ENCODE measurements around the gene C1QTNF2.
"Not testable (repeated sequence)": the region's sequence is repeated elsewhere in the genome, so short reads cannot be mapped to it uniquely, and the experiment has no call there.

The C1QTNF2 gene

DNA sequence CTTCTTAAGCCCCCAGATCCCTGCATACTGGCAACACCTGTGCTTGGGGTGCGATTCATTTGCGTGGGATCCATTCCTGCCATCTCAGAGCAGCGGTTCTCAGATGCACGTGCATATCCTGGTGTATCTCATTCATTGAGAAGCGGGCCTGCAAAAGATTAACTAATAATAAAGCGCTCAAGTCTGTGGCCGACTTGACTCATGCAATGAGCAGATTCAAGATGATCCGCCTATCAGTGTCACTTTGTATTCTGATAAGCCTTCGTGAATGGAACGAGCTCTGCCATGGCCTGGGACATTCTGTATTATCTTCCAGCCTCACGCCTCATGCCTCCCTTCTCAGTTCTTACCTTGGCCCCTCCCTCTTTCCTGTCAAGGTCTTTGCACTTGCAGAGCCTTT, 22.3 kb downstream of the C1QTNF2 start:
- no peaks in the 10 kb centered on the region for H3K9me3 ChIP-seq (ENCODE audit: low read depth, low read length)
- no peak for DNase-seq (ENCODE audit: low read depth, low spot score)
- H3K27ac ChIP-seq: no peak overlapping the region
- H3K9ac ChIP-seq (ENCODE audit: insufficient read length): no peak overlapping the region
- no peak overlapping the region for H3K4me3 ChIP-seq
- no peak for TF ChIP-seq EZH2 (IDR thresholded peaks at IDR 0.05)
- no peaks in the 10 kb centered on the region for H3K36me3 ChIP-seq (ENCODE audit: insufficient read depth, low read length)

DNA sequence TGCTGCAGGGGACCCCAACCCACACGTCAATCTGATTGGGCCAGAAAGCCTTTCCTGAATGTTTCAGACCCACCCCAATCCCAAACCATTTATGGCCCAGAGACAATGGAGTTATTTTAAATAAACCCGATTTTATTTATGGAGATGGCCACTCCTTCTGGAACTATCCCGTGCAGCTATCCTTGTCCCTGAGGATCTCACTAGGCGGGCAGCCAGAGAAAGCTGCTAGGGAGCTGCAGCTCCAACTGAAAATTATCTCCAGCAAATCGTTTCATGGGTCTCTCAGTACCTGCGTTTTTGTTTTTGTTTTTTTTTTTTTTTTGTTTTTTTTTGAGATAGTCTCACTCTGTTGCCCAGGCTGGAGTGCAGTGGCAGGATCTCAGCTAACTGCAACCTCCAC, 23.0 kb downstream of the C1QTNF2 start:
- Histone ChIP-seq H3K36me3 (ENCODE audit: insufficient read depth, low read length) (no peaks in the 10 kb centered on the region), H3K4me3 (no peak overlapping the region), H3K27ac (no peak overlapping the region), H3K9me3 (ENCODE audit: low read depth, low read length) (no peaks in the 10 kb centered on the region), H3K9ac (ENCODE audit: insufficient read length) (no peak overlapping the region)
- no peak for DNase-seq (ENCODE audit: low read depth, low spot score)
- TF ChIP-seq POLR2AphosphoS5 (IDR thresholded peaks at IDR 0.05; ENCODE audit: borderline replicate concordance, low read depth, low read length) (no peak), FOXP2 (optimal IDR thresholded peaks at IDR 0.05; ENCODE audit: control extremely low read depth, extremely low read length, insufficient read depth) (no peak), EZH2 (IDR thresholded peaks at IDR 0.05) (no peak)

DNA sequence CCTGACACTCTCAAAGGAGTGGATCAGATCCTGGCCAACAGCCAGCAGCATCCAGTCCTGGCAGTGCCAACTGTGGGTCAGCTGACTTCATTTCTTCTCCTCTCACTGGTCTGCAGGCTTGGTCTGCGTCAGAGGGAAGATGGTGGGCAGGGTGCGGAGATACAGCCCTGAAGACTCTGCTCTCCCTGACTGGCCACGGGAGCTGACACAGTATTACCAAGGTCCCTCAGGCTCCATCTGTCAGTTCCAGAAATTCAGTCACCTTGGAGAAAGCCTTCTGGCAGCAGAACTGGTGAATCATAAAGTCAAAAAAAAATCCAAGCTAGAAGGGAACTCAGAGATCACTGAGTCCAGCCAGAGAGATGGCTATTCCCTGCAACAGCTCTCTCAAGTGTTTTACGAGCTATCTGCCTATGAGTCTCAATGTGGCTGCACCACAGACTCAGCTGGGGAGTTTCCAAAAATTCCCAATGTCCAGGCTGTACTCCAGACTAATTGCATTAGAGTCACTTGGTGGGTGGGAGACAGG, 27.9 kb downstream of the C1QTNF2 start:
- Histone ChIP-seq H3K9ac (ENCODE audit: insufficient read length) (no peak overlapping the region), H3K4me3 (no peak overlapping the region), H3K27ac (no peak overlapping the region), H3K9me3 (ENCODE audit: low read depth, low read length) (no peaks in the 10 kb centered on the region), H3K36me3 (ENCODE audit: insufficient read depth, low read length) (no peaks in the 10 kb centered on the region)
- DNase-seq (ENCODE audit: low read depth, low spot score): no peak
- no peak for TF ChIP-seq FOXP2 (optimal IDR thresholded peaks at IDR 0.05; ENCODE audit: control extremely low read depth, extremely low read length, insufficient read depth)
- no peak for TF ChIP-seq POLR2AphosphoS5 (IDR thresholded peaks at IDR 0.05; ENCODE audit: borderline replicate concordance, low read depth, low read length)
- TF ChIP-seq EZH2 (IDR thresholded peaks at IDR 0.05): no peak

DNA sequence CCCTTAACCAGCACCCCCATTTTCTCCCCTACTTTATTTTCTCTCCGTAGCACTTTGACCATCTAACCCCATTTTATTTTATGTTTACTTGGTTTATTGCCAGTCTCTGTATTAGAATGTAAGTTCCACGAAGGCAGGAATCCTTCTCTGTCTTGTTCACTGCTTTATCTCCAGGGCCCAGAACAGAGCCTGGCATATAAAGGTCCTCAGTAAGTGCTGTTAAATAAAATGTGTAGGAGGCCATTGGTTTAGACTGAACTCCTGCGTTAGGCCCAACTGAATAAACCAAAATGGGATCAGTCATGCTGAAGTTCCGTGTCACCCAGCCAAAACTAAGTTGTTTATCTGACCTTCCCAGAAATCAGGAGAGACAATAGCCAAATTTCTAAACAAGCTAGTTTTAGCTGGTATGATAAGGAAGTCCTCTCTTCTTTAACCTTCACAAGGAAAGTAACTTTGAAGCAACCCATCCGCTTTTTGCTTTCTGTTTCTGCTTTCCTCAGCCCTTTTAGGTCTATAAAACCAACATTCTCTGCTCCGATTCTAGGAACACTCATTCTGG, 29.0 kb downstream of the C1QTNF2 start:
- TF ChIP-seq EZH2 (IDR thresholded peaks at IDR 0.05): no peak
- no peak for TF ChIP-seq POLR2AphosphoS5 (IDR thresholded peaks at IDR 0.05; ENCODE audit: borderline replicate concordance, low read depth, low read length)
- no peak for TF ChIP-seq FOXP2 (optimal IDR thresholded peaks at IDR 0.05; ENCODE audit: control extremely low read depth, extremely low read length, insufficient read depth)
- DNase-seq (ENCODE audit: low read depth, low spot score): no peak
- no peaks in the 10 kb centered on the region for H3K36me3 ChIP-seq (ENCODE audit: insufficient read depth, low read length)
- no peak overlapping the region for H3K4me3 ChIP-seq
- H3K9me3 ChIP-seq (ENCODE audit: low read depth, low read length): no peaks in the 10 kb centered on the region
- H3K9ac ChIP-seq (ENCODE audit: insufficient read length): no peak overlapping the region
- H3K27ac ChIP-seq: no peak overlapping the region

DNA sequence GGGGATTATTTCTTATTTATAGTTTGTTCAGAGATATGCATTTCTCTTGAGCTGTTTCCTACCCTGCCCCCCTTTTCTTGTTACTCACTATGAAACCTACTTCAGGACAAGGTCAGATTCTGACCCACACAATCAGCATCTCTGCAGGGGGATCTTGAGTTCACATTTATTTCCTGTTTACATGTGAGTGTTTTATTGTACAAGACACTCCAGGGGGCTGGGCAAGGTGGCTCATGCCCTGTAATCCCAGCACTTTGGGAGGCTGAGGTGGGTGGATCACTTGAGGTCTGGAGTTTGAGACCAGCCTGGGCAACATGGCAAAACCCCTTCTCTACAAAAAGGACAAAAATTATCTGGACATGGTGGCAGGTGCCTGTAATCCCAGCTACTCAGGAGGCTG, 29.9 kb downstream of the C1QTNF2 start:
- not testable (repeated sequence) for H3K36me3 ChIP-seq (ENCODE audit: insufficient read depth, low read length); H3K9ac ChIP-seq (ENCODE audit: insufficient read length); H3K27ac ChIP-seq; H3K9me3 ChIP-seq (ENCODE audit: low read depth, low read length); DNase-seq (ENCODE audit: low read depth, low spot score); H3K4me3 ChIP-seq

DNA sequence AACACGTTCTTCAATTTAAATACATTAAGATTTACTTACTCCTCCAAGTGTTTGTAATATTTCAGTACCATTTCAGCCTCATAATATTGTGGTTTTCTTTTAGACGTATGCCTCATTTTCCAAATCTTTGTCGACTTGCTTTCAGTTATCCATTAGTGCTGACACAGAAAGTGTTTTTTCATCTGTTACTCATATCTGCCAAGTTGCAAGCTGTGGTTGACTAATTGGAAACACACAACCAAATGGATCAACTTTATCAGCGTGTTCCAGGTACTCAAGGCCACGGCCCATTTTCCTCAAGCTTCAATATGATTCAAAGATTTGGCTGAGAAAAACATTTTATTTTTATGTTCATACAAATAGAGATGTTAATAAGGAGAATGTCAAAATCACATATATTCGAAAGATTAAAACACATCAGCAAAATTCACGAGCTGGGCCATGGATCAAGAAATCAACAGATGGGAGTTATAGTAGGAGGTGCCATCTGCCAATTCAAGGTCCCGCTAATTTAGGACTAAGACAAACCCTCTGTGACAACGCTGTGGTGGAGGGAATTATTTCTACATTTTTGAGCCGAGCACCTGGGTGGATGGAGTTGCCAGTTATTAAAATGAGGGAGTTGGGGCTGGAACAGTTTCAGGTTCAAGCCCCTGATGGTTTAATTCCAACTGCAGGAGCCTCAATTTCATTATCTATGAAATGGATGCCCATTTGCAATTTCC, 30.9 kb downstream of the C1QTNF2 start:
- no peak for DNase-seq (ENCODE audit: low read depth, low spot score)
- Histone ChIP-seq H3K9me3 (ENCODE audit: low read depth, low read length) (no peaks in the 10 kb centered on the region), H3K9ac (ENCODE audit: insufficient read length) (no peak overlapping the region), H3K36me3 (ENCODE audit: insufficient read depth, low read length) (no peaks in the 10 kb centered on the region), H3K27ac (peak overlapping the region; percentile 76; the same call in 1 of the 2 replicates), H3K4me3 (peak overlapping the region; percentile 27; the same call in 1 of the 2 replicates)
- TF ChIP-seq EZH2 (IDR thresholded peaks at IDR 0.05) (no peak), FOXP2 (optimal IDR thresholded peaks at IDR 0.05; ENCODE audit: control extremely low read depth, extremely low read length, insufficient read depth) (no peak), POLR2AphosphoS5 (IDR thresholded peaks at IDR 0.05; ENCODE audit: borderline replicate concordance, low read depth, low read length) (no peak)

DNA sequence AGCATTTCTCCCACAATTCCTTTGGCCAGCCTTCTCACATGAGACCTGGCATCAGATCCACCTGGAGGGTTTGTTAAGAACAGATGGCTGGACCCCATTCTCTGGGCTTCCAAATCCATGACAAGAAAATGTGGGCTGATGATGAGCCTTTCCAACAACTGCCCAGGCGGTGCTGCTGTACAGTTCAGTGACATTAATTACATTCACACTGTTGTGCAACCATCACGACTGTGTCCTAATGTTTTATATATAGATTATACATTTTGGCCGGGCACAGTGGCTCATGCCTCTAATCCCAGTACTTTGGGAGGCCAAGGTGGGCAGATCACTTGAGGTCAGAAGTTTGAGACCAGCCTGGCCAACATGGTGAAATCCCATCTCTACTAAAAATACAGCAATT, 35.7 kb downstream of the C1QTNF2 start:
- H3K4me3 ChIP-seq; H3K9me3 ChIP-seq (ENCODE audit: low read depth, low read length); H3K9ac ChIP-seq (ENCODE audit: insufficient read length); DNase-seq (ENCODE audit: low read depth, low spot score); H3K36me3 ChIP-seq (ENCODE audit: insufficient read depth, low read length); H3K27ac ChIP-seq: not testable (repeated sequence)

DNA sequence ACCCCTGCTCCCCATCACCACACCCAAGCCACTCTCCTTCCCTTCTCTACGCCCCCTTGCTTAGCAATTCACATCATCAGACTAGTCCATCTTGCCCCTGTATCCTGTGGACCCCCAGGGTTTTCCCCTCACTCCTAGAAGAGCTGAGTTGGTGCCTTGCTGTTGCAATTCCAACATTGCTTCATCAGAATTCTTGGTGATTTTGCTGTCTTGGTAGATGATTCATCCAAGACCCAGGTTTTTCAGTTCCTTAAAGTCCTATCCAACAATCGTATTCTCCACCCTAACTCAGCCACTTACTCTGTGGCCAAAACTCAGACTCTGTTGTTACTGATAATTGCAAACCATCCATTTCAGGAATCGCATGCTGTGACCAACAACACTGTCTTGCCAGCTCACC, 36.7 kb downstream of the C1QTNF2 start:
- DNase-seq (ENCODE audit: low read depth, low spot score): no peak
- H3K9me3 ChIP-seq (ENCODE audit: low read depth, low read length): no peaks in the 10 kb centered on the region
- H3K9ac ChIP-seq (ENCODE audit: insufficient read length): no peak overlapping the region
- H3K27ac ChIP-seq: no peak overlapping the region
- no peak overlapping the region for H3K4me3 ChIP-seq
- TF ChIP-seq EZH2 (IDR thresholded peaks at IDR 0.05): no peak
- H3K36me3 ChIP-seq (ENCODE audit: insufficient read depth, low read length): no peaks in the 10 kb centered on the region

DNA sequence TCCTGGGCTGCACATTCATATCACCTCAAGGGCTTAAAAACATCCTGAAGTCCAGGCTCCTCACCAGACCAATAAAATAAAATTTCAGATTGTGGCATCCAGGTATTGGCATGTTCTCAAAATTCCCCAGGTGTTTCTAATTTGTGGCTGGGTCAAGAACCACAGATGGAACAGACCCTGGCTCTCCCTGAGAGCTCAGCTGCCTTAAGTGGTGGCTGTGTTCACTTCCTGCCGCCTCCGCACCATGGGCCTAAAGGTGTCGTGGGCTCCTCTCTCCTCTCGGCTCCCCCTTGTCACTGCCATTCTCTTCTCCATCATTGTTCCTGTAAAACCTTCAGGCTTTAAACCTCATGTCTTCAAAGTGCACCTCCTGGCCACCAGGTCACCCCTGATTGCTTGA, 40.2 kb downstream of the C1QTNF2 start:
- no peak for DNase-seq (ENCODE audit: low read depth, low spot score)
- TF ChIP-seq EZH2 (IDR thresholded peaks at IDR 0.05) (no peak), FOXP2 (optimal IDR thresholded peaks at IDR 0.05; ENCODE audit: control extremely low read depth, extremely low read length, insufficient read depth) (no peak), POLR2AphosphoS5 (IDR thresholded peaks at IDR 0.05; ENCODE audit: borderline replicate concordance, low read depth, low read length) (no peak)
- Histone ChIP-seq H3K36me3 (ENCODE audit: insufficient read depth, low read length) (no peaks in the 10 kb centered on the region), H3K27ac (no peak overlapping the region), H3K9me3 (ENCODE audit: low read depth, low read length) (no peaks in the 10 kb centered on the region), H3K4me3 (no peak overlapping the region), H3K9ac (ENCODE audit: insufficient read length) (no peak overlapping the region)

All from SK-N-MC (cell line).